Measurements from ENCODE around the gene EPN1. TPM values are rescaled to one million over a fixed set of nuclear protein-coding genes. Genes with fewer than 3 reads are reported as not detected.

The EPN1 gene
- total and polyA plus RNA-seq, 2 of the 13 experiments (the other 11 are each of a cell fraction or from before 2014, with no cell fraction given): 28.9 to 31.7 TPM

DNA sequence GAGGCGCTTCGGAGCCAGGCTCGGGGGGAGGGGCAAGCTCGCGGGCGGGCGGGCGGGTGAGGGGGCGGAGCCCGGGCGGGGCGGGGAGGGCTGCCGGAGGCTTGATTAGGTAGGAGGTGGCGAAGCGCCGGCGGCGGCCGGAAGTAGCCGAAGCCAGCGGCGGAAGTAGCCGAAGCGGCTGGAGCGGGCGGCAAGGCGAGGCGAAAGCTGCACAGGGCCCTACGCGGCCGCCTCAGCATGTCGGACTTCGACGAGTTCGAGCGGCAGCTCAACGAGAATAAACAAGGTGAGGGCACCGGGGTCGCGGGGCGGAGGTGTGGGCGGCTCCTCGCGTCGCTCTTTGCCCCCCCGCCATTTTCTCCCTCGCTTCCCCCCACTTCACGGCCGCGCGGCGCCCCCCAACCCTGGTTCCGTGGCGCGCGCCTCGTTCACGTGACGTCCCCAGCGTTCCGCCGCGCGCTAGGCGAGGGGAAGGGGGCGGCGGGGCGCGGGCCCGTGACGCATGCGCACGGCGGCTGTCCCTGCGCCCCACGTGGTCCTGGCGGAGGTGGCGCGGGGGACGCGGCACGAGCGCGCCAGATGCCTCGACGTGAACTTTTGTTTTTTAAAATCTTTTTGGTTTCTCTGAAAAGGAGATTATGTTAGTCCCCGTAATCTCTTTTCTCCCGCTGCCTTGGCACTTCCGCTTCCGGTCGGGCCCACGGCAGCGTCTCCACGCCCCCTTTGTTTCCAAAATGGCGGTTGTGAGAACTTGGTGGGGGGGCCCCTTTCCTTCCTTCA, 20.0 kb upstream of the EPN1 start, which contains the start of gene U2AF2 (continued):
- TF ChIP-seq ZFY (CRISPR knock-in tag; IDR thresholded peaks at IDR 0.05): peak; percentile 70
- no peak for TF ChIP-seq ZNF124 (CRISPR knock-in tag; IDR thresholded peaks at IDR 0.05)
- no peak for TF ChIP-seq ZNF777 (CRISPR knock-in tag; IDR thresholded peaks at IDR 0.05)
- TF ChIP-seq PHF21A (CRISPR knock-in tag; IDR thresholded peaks at IDR 0.05): no peak
- TF ChIP-seq, protein P1, sequence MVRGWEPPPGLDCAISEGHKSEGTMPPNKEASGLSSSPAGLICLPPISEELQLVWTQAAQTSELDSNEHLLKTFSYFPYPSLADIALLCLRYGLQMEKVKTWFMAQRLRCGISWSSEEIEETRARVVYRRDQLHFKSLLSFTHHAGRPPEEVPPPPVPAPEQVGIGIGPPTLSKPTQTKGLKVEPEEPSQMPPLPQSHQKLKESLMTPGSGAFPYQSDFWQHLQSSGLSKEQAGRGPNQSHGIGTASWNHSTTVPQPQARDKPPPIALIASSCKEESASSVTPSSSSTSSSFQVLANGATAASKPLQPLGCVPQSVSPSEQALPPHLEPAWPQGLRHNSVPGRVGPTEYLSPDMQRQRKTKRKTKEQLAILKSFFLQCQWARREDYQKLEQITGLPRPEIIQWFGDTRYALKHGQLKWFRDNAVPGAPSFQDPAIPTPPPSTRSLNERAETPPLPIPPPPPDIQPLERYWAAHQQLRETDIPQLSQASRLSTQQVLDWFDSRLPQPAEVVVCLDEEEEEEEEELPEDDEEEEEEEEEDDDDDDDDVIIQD (CRISPR knock-in tag; IDR thresholded peaks at IDR 0.05; ENCODE audit: low read depth): no peak
- 0 out of 2 replicates have a peak, but pooled peaks have one; percentile 24 for TF ChIP-seq ZBTB8A (CRISPR knock-in tag; IDR thresholded peaks at IDR 0.05; ENCODE audit: borderline replicate concordance, low read depth)
- TF ChIP-seq GPN1 (CRISPR knock-in tag; IDR thresholded peaks at IDR 0.05; ENCODE audit: borderline replicate concordance): no peak
- TF ChIP-seq ZNF549 (CRISPR knock-in tag; IDR thresholded peaks at IDR 0.05): no peak
- peak; percentile 97 for TF ChIP-seq AGO2 (optimal IDR thresholded peaks at IDR 0.05; ENCODE audit: low read depth, low read length)
- no peak for TF ChIP-seq KLF11 (CRISPR knock-in tag; IDR thresholded peaks at IDR 0.05)
- no peak for TF ChIP-seq ZNF644 (CRISPR knock-in tag; IDR thresholded peaks at IDR 0.05; ENCODE audit: low read depth)
- no peak for TF ChIP-seq MYNN (CRISPR knock-in tag; IDR thresholded peaks at IDR 0.05; ENCODE audit: low read depth)
- TF ChIP-seq ADNP (CRISPR knock-in tag; IDR thresholded peaks at IDR 0.05): no peak
- peak; percentile 84; the same call in 1 of the 2 replicates for TF ChIP-seq ZNF816 (CRISPR knock-in tag; IDR thresholded peaks at IDR 0.05; ENCODE audit: borderline replicate concordance)
- TF ChIP-seq RBM39 (IDR thresholded peaks at IDR 0.05; ENCODE audit: low read depth, low read length, poor library complexity, severe bottlenecking): peak; percentile 48
- TF ChIP-seq NFKB2 (CRISPR knock-in tag; IDR thresholded peaks at IDR 0.05; ENCODE audit: borderline replicate concordance): peak; percentile 54; the same call in 1 of the 2 replicates
- TF ChIP-seq ZNF614 (CRISPR knock-in tag; IDR thresholded peaks at IDR 0.05; ENCODE audit: borderline replicate concordance): no peak
- peak; percentile 62; the same call in 1 of the 2 replicates for TF ChIP-seq REXO4 (CRISPR knock-in tag; IDR thresholded peaks at IDR 0.05; ENCODE audit: borderline replicate concordance)
- no peak for TF ChIP-seq TRIM24 (CRISPR knock-in tag; IDR thresholded peaks at IDR 0.05)
- TF ChIP-seq, protein P2, sequence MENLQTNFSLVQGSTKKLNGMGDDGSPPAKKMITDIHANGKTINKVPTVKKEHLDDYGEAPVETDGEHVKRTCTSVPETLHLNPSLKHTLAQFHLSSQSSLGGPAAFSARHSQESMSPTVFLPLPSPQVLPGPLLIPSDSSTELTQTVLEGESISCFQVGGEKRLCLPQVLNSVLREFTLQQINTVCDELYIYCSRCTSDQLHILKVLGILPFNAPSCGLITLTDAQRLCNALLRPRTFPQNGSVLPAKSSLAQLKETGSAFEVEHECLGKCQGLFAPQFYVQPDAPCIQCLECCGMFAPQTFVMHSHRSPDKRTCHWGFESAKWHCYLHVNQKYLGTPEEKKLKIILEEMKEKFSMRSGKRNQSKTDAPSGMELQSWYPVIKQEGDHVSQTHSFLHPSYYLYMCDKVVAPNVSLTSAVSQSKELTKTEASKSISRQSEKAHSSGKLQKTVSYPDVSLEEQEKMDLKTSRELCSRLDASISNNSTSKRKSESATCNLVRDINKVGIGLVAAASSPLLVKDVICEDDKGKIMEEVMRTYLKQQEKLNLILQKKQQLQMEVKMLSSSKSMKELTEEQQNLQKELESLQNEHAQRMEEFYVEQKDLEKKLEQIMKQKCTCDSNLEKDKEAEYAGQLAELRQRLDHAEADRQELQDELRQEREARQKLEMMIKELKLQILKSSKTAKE (CRISPR knock-in tag; IDR thresholded peaks at IDR 0.05; ENCODE audit: borderline replicate concordance): 0 out of 2 replicates have a peak, but pooled peaks have one; percentile 32
- TF ChIP-seq ZNF768 (CRISPR knock-in tag; IDR thresholded peaks at IDR 0.05): peak; percentile 40; the same call in 1 of the 2 replicates
- peak; percentile 83; the same call in 1 of the 2 replicates for TF ChIP-seq ZNF761 (CRISPR knock-in tag; conservative IDR thresholded peaks at IDR 0.05)
- 0 out of 2 replicates have a peak, but pooled peaks have one; percentile 46 for TF ChIP-seq ZNF841 (CRISPR knock-in tag; IDR thresholded peaks at IDR 0.05; ENCODE audit: borderline replicate concordance)
- TF ChIP-seq FOXP1 (IDR thresholded peaks at IDR 0.05): no peak
- TF ChIP-seq FOXP1 (CRISPR knock-in tag; IDR thresholded peaks at IDR 0.05): no peak
- no peak for TF ChIP-seq PHB2 (IDR thresholded peaks at IDR 0.05; ENCODE audit: partially characterized antibody)
- peak; percentile 67 for TF ChIP-seq NR2C2 (CRISPR knock-in tag; IDR thresholded peaks at IDR 0.05; ENCODE audit: borderline replicate concordance)
- TF ChIP-seq, protein P3, sequence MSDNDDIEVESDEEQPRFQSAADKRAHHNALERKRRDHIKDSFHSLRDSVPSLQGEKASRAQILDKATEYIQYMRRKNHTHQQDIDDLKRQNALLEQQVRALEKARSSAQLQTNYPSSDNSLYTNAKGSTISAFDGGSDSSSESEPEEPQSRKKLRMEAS (IDR thresholded peaks at IDR 0.05): peak; percentile 96
